ENCODE results near the gene GALK1. TPM values are rescaled to one million over a fixed set of nuclear protein-coding genes. Genes with fewer than 3 reads are reported as not detected.
"Not testable (repeated sequence)": the region's sequence is repeated elsewhere in the genome, so short reads cannot be mapped to it uniquely, and the experiment has no call there.

The GALK1 gene
- total RNA-seq, result 10 to 100 TPM; 54.7 to 74.8 TPM

- Mint-ChIP-seq H3K27ac (peak within 1 kb of the TSS; percentile 81 to 84), H3K9me3 (no peaks in the 10 kb centered on the region), H3K36me3 (no peaks in the 10 kb centered on the region)
- DNase-seq (ENCODE audit: low spot score in 2 of 2) (peak; percentile 75 to 79), ATAC-seq (peak; percentile 82 to 92)
Observed at GRCh38 chr17:75764711-75765421, at the start of gene GALK1. TSS of gene GALK1 (minus strand) at chr17:75765192. CDS start at chr17:75765136, 56 bp downstream.

DNA sequence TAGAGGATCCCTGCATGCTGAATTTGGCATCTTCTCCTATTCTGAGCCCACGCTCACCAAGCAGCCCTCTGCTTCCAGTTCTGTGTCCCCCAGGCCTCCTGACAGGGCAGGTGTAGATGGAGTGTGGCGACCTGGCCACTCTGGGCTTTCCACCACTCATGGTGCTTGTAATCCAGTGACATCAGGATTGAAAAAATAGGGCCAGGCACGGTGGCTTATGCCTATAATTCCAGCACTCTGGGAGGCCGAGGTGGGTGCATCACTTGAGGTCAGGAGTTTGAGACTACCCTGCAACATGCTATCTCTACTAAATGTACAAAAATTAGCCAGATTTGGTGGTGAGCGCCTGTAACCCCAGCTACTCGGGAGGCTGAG, 49.0 kb upstream of the GALK1 start:
- no peak for ATAC-seq
- DNase-seq (ENCODE audit: low spot score in 2 of 2), result no peak
- Mint-ChIP-seq H3K9me3 (no peaks in the 10 kb centered on the region), H3K27ac (peak overlapping the region; percentile 10 to 14), H3K36me3 (no peaks in the 10 kb centered on the region)

GRCh38 chr17:75813081-75814020, 48.4 kb upstream of the GALK1 start:
- Mint-ChIP-seq H3K36me3 (no peaks in the 10 kb centered on the region), H3K27ac (peak overlapping the region; percentile 10 to 87), H3K9me3 (no peaks in the 10 kb centered on the region)
- DNase-seq (ENCODE audit: low spot score in 2 of 2) (no peak), ATAC-seq (no peak)

DNA sequence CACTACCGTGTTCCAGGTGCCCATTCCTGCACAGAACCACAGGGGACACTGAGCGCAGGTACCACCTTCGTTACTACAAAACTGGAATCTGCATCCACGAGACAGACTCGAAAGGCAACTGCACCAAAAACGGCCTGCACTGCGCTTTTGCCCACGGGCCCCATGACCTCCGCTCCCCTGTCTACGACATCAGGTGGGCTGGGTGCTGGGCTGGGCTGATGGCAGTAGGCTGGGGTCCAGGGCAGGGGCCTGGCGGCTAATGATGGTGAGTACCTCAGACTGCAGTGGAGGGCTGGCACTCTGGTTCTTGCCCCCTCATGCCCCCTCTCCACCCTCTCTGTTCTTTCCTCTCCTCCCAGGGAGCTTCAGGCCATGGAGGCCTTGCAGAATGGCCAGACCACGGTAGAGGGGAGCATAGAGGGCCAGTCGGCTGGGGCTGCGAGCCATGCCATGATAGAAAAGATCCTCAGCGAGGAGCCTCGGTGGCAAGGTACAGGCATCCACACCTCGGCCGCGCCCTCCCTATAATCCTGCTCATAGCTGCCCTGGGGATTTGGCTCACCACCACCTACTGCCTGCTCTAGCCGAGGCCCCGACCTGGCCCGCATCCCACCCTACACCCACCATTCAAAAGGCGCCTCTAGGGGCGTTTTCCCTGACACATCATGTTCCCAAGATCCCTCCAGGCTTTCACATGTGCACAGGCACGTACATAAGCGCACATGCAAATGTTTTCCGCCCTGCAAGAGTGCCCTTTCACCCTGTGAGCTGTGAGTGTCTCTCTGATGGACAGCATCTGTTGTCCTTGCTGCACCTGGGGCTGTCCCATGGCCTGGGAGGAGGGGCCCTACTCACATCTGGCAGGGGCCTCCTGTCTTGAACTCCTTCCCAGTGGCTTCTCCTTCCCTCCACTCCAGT, 47.4 kb upstream of the GALK1 start:
- no peaks in the 10 kb centered on the region for H3K9me3 Mint-ChIP-seq
- H3K36me3 Mint-ChIP-seq, result no peaks in the 10 kb centered on the region
- DNase-seq (ENCODE audit: low spot score in 2 of 2) (no peak), ATAC-seq (no peak)
- peak overlapping the region; percentile 10 to 87 for H3K27ac Mint-ChIP-seq

GRCh38 chr17:75811174-75811573, 46.2 kb upstream of the GALK1 start:
- Mint-ChIP-seq H3K36me3 (no peaks in the 10 kb centered on the region), H3K27ac (no peak overlapping the region), H3K9me3 (no peaks in the 10 kb centered on the region)
- ATAC-seq (no peak), DNase-seq (ENCODE audit: low spot score in 2 of 2) (no peak)

DNA sequence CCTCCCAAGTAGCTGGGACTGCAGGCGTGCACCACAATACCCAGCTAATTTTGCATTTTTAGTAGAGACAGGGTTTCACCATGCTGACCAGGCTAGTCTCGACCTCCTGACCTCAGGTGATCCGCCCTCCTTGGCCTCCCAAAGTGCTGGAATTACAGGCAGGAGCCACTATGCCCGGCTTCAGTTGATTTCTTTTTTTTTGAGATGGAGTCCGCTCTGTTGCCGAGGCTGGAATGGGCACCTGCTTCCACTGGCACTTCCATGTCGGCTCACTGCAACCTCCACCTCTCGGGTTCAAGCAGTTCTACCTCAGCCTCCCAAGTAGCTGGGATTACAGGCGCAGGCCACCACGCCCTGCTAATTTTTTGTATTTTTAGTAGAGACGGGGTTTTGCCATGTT, 45.8 kb upstream of the GALK1 start:
- not testable (repeated sequence) for H3K36me3 Mint-ChIP-seq; DNase-seq (ENCODE audit: low spot score in 2 of 2); H3K9me3 Mint-ChIP-seq; ATAC-seq; H3K27ac Mint-ChIP-seq

GRCh38 chr17:75810216-75810615, 45.2 kb upstream of the GALK1 start:
- Mint-ChIP-seq H3K9me3 (no peaks in the 10 kb centered on the region), H3K36me3 (no peaks in the 10 kb centered on the region), H3K27ac (peak overlapping the region in 1 of 2 donors; percentile 60)
- no peak for ATAC-seq
- DNase-seq (ENCODE audit: low spot score in 2 of 2), result no peak

DNA sequence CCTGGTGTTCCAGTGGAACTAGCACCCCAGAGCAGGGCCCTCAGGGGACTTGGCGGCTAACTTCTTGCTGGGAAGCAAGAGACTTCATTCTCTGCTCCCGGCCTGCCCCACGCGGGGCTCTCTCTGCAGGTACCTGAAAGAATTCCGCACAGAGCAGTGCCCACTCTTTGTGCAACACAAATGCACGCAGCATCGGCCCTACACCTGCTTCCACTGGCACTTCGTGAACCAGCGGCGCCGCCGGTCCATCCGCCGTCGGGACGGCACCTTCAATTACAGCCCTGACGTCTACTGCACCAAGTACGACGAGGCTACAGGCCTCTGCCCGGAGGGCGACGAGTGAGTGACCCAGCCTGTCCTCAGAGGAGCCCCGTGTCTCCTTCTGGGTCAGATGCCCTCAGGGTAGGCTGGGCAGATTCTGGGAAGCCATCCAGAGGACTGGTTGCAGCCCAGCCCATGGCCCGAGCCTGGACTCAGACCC, 44.7 kb upstream of the GALK1 start:
- Mint-ChIP-seq H3K9me3 (no peaks in the 10 kb centered on the region), H3K27ac (no peak overlapping the region), H3K36me3 (no peaks in the 10 kb centered on the region)
- DNase-seq (ENCODE audit: low spot score in 2 of 2), result no peak
- no peak for ATAC-seq

DNA sequence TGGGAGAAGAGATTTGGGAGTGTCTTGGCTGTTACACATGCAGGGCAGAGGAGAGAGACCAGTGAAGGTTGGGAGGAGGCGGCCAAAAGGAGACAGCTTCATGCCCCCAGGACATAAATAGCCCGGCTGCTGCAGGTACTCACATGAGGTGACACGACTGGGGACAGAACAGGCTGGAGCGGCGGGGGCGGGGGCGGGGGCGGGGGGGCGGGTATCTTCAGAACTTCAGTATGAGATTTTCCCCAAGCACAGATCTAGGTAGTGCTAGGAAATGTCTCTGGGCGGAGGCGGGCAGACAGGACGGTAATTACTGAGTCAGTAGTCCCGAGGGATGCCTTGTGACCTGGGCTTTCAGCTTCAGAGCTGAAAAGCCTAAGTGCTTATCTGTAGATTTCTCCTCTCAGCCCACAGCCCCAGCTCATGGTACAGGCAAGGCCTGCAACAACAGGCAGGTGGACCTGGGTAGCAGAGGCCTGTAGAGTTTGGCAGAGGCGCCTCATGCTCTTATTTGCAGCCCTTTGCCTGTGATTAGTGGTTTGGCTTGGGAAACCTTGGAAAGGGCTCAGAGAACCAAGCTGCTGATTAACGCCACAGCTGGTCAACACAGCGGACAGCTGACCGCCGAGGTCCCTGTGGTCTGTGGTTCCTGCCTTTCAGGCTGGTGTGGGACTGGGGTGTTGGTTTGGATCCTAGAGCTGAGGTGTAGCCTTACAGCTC, 44.1 kb upstream of the GALK1 start:
- ATAC-seq, result no peak
- peak overlapping the region; percentile 20 to 70 for H3K27ac Mint-ChIP-seq
- H3K9me3 Mint-ChIP-seq, result no peaks in the 10 kb centered on the region
- no peak for DNase-seq (ENCODE audit: low spot score in 2 of 2)
- no peaks in the 10 kb centered on the region for H3K36me3 Mint-ChIP-seq

DNA sequence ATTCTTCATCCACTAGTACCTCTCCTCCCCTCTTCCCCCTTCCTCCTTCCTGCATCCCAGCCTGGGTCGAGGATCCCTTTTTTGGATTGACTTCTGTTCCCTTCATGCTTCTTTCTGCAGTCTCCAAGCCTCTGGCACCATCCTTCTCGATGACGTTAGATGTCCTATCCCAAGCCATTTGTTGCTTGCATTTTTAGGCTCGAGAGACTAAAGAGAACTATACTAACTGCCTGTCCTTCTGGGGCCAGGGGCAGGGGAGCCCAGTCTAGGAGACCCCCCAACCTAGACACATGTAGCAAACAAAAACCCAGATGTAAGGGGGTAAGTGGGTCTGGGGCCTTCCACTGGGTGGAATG, 43.5 kb upstream of the GALK1 start:
- no peak for ATAC-seq
- Mint-ChIP-seq H3K36me3 (no peaks in the 10 kb centered on the region), H3K27ac (peak overlapping the region; percentile 20 to 70), H3K9me3 (no peaks in the 10 kb centered on the region)
- DNase-seq (ENCODE audit: low spot score in 2 of 2), result no peak

GRCh38 chr17:75807861-75808260, 42.9 kb upstream of the GALK1 start:
- Mint-ChIP-seq H3K27ac (peak overlapping the region; percentile 20 to 85), H3K9me3 (no peaks in the 10 kb centered on the region), H3K36me3 (no peaks in the 10 kb centered on the region)
- DNase-seq (ENCODE audit: low spot score in 2 of 2) (no peak), ATAC-seq (no peak)

DNA sequence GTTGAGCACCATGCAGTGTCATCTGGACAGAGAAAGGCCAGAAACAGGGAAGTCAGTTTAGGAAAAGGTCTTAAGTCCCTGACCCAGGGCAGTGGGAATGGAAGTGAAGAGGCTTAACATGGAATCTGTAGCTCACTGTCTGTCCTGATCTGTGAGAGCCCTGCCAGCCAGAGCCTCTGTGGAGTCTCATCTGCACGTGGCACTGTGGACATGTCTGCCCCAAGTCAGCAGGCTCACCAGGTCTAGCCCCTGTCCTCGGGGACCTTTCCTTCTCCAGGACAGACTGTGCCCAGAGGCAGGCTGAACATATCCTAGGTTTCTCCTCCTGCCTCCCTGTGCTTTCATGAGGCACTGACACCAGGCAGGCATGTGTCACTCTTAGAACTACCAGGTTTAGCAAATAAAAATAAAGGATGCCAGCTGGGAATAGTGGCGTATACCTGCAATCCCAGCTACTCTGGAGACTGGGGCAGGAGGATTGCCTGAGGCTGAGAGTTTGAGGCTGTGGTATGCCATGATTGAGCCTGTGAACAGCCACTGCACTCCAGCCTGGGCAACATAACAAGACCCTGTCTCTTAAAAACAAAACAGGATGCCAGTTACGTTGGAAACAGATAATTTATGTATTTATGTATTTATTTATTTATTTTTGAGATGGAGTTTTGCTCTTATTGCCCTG, 42.0 kb upstream of the GALK1 start:
- DNase-seq (ENCODE audit: low spot score in 2 of 2), result no peak
- Mint-ChIP-seq H3K36me3 (no peaks in the 10 kb centered on the region), H3K27ac (peak overlapping the region in 1 of 2 donors; percentile 65), H3K9me3 (no peaks in the 10 kb centered on the region)
- ATAC-seq, result no peak

- Mint-ChIP-seq H3K27ac (peak overlapping the region in 1 of 2 donors; percentile 50), H3K36me3 (no peaks in the 10 kb centered on the region), H3K9me3 (no peaks in the 10 kb centered on the region)
- no peak for DNase-seq (ENCODE audit: low spot score in 2 of 2)
- no peak for ATAC-seq
Observed at GRCh38 chr17:75803883-75804282, 38.9 kb upstream of the GALK1 start.

- H3K9me3 Mint-ChIP-seq, result no peaks in the 10 kb centered on the region
- DNase-seq (ENCODE audit: low spot score in 2 of 2) (no peak), ATAC-seq (no peak)
- no peaks in the 10 kb centered on the region for H3K36me3 Mint-ChIP-seq
- H3K27ac Mint-ChIP-seq, result no peak overlapping the region
Observed at GRCh38 chr17:75799402-75799801, 34.4 kb upstream of the GALK1 start.

- DNase-seq (ENCODE audit: low spot score in 2 of 2) (no peak), ATAC-seq (no peak)
- Mint-ChIP-seq H3K27ac (peak overlapping the region; percentile 44 to 45), H3K36me3 (peaks cover 0 to 9% of the 10 kb centered on the region in 2 donors), H3K9me3 (no peaks in the 10 kb centered on the region)
Observed at GRCh38 chr17:75795820-75796607, 31.0 kb upstream of the GALK1 start.

Data from activated naive CD4-positive, alpha-beta T cell treated with anti-CD3 and anti-CD28 coated beads, Interleukin-2, amount 50 U/mL, for 72 hours (primary cell).